ENCODE measurements around the gene PABPN1L. TPM values are rescaled to one million over a fixed set of nuclear protein-coding genes. Genes with fewer than 3 reads are reported as not detected.

The PABPN1L gene
- total RNA-seq, 3 donors from 2014 or later, result not detected

DNA sequence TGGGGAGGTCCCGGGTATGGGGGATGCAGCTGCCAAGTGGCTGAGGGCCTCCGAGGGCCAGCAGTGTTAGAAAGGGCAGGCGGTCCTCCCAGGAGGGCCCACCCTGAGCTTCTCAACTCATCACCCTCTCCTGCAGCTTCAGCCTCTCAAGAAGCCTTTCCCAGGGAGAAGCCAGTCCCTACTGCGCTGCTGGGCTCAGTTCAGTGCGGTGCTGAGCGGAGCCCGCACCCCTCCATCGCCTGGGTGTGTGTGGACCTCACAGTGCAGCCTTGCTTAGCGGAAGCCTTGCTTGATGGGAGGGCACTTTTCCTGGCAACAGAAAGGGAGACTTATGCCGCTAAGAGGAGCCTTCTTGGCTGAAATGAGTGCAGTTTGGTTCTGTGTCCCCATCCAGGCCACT, 51.2 kb downstream of the PABPN1L start:
- DNase-seq (ENCODE audit: low spot score in 2 of 2), result no peak
- Histone ChIP-seq H3K9me3 (no peaks in the 10 kb centered on the region), H3K36me3 (no peaks in the 10 kb centered on the region), H3K27me3 (no peaks in the 10 kb centered on the region), H3K4me1 (peaks cover 7% of the 10 kb centered on the region in 2 donors), H3K27ac (no peak overlapping the region), H3K4me3 (no peak overlapping the region)
- no peak for TF ChIP-seq POLR2AphosphoS5 (IDR thresholded peaks at IDR 0.05)
- TF ChIP-seq CTCF (IDR thresholded peaks at IDR 0.05), result no peak
- no peak for TF ChIP-seq POLR2A (IDR thresholded peaks at IDR 0.05)
- intact Hi-C loops (cut with DNase I; ENCODE audit: low total_unique reads), result no loop called here

- Histone ChIP-seq H3K27ac (no peak overlapping the region), H3K9me3 (no peaks in the 10 kb centered on the region), H3K27me3 (no peaks in the 10 kb centered on the region), H3K4me1 (peaks cover 14% of the 10 kb centered on the region in 2 donors), H3K4me3 (no peak overlapping the region), H3K36me3 (no peaks in the 10 kb centered on the region)
- intact Hi-C loops (cut with DNase I; ENCODE audit: low total_unique reads), result no loop called here
- no peak for DNase-seq (ENCODE audit: low spot score in 2 of 2)
- TF ChIP-seq CTCF (IDR thresholded peaks at IDR 0.05) (no peak), POLR2A (IDR thresholded peaks at IDR 0.05) (no peak), POLR2AphosphoS5 (IDR thresholded peaks at IDR 0.05) (no peak)
Observed at GRCh38 chr16:88814144-88814502, 52.3 kb downstream of the PABPN1L start.

Other genes with a start within 250 kb of the PABPN1L start
- gene IL17C, start 228.1 kb downstream of the PABPN1L start, total RNA-seq, result not detected
- 100 to 1,000 TPM; 138 to 194 (median 180) TPM for gene CYBA, start 215.6 kb downstream of the PABPN1L start, total RNA-seq
- gene MVD, start 203.6 kb downstream of the PABPN1L start, total RNA-seq, result 10 to 100 TPM; 17.4 to 21.3 (median 19.0) TPM
- gene SNAI3, start 180.2 kb downstream of the PABPN1L start, total RNA-seq, result under 1 TPM; 0.66 to 0.96 (median 0.73) TPM
- gene RNF166, start 160.3 kb downstream of the PABPN1L start, total RNA-seq, result 10 to 100 TPM; 19.2 to 22.0 (median 21.9) TPM
- 1 to 10 TPM; 7.3 to 8.2 (median 7.8) TPM for gene CTU2, start 160.2 kb downstream of the PABPN1L start, total RNA-seq
- 100 to 1,000 TPM in 2 of 3 donors, 10 to 100 TPM in 1; 90.7 to 181 (median 135) TPM for gene PIEZO1, start 81.4 kb downstream of the PABPN1L start, total RNA-seq
- gene CDT1, start 62.9 kb downstream of the PABPN1L start, total RNA-seq, result 1 to 10 TPM; 1.3 to 3.3 (median 3.2) TPM
- gene APRT, start 54.7 kb downstream of the PABPN1L start, total RNA-seq, result 100 to 1,000 TPM in 2 of 3 donors, 10 to 100 TPM in 1; 93.8 to 152 (median 126) TPM
- gene GALNS, start 9.7 kb downstream of the PABPN1L start, total RNA-seq, result 10 to 100 TPM; 16.2 to 29.5 (median 17.9) TPM
- gene TRAPPC2L, start 9.5 kb downstream of the PABPN1L start, total RNA-seq, result 10 to 100 TPM; 32.1 to 37.8 (median 34.4) TPM
- gene CBFA2T3, start 110.5 kb upstream of the PABPN1L start, total RNA-seq, result 1 to 10 TPM in 1 of 3 donors, under 1 TPM in 2; 0.64 to 2.3 (median 0.88) TPM
- 10 to 100 TPM; 20.8 to 42.3 (median 40.4) TPM for gene ACSF3, start 227.2 kb upstream of the PABPN1L start, total RNA-seq